HEK293T (cell line): Measurements from ENCODE around the gene RRP1B.

Experiments used
- CTBP1 ChIP-seq: fragments of 450-650 bp; IDR thresholded peaks from 2 replicates; pipeline ENCODE4 v1.6.1; 2016; ENCODE audit warnings: borderline replicate concordance
- ELF4 ChIP-seq: fragments of 450-650 bp; IDR thresholded peaks from 2 replicates; pipeline ENCODE4 v1.6.1; 2017; ENCODE audit warnings: antibody characterized with exemption
- FOXA1 ChIP-seq: fragments of 450-650 bp; IDR thresholded peaks from 2 replicates; pipeline ENCODE4 v1.6.1; 2016; ENCODE audit warnings: mild to moderate bottlenecking
- LEF1 ChIP-seq: fragments of 450-650 bp; IDR thresholded peaks from 2 replicates; pipeline ENCODE4 v1.6.1; 2017; ENCODE audit warnings: mild to moderate bottlenecking, borderline replicate concordance
- NFRKB ChIP-seq: fragments of 450-650 bp; IDR thresholded peaks from 2 replicates; pipeline ENCODE4 v1.6.1; 2016; ENCODE audit warnings: mild to moderate bottlenecking, moderate library complexity
- SP1 ChIP-seq: fragments of 450-650 bp; IDR thresholded peaks from 2 replicates; pipeline ENCODE4 v1.6.1; 2017
- ZNF384 ChIP-seq: fragments of 450-650 bp; IDR thresholded peaks from 2 replicates; pipeline ENCODE4 v1.6.1; 2016

GRCh38 chr21:43646550-43647260 is 12.7 kb upstream of the RRP1B start:
- TF ChIP-seq NFRKB (no peak), ZNF384 (no peak), ELF4 (no peak), FOXA1 (no peak), SP1 (no peak), CTBP1 (no peak), LEF1 (no peak)
